Retina (tissue), 1 donor: ENCODE results near the gene ALX1.
"Not testable (repeated sequence)": the region's sequence is repeated elsewhere in the genome, so short reads cannot be mapped to it uniquely, and the experiment has no call there.

Experiments used
- DNase-seq: peaks from one replicate; pipeline ENCODE4 v3.0.0-alpha.2; 2016

The ALX1 gene

GRCh38 chr12:85301051-85301450 is 21.0 kb downstream of the ALX1 start:
- DNase-seq, result no peak

GRCh38 chr12:85308374-85308773 is 28.4 kb downstream of the ALX1 start:
- no peak for DNase-seq

GRCh38 chr12:85309125-85309566 is 29.1 kb downstream of the ALX1 start:
- DNase-seq, result no peak

GRCh38 chr12:85310025-85310424 is 30.0 kb downstream of the ALX1 start:
- DNase-seq, result no peak

DNA sequence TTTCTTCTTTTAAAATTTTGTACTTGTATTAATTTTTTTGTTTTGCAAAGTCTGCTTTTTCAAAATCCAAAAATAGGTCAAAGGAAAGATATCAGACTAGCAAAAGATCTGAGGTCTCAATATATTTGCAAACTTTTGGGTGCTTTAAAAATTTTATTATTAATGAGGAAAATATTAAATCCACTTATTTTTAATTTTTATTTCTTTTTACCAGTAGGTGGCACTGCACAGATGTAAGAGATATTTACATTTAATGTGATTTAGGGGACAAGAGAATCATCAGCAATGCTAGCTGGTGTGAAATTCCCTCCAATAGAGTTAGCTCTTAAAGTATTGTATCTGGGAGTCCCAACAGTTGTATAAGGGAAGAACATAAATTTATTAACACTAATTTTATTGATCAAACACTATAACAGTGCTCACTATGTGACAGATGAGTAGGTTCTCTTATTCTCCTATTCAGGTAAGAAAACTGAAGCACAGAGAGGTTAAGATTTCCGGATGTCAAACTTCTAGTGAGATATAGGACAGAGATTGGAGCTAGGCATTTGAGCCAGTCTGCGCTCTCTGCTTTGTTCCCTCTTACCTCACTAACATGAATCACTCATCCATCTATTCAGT is 30.5 kb downstream of the ALX1 start:
- no peak for DNase-seq

DNA sequence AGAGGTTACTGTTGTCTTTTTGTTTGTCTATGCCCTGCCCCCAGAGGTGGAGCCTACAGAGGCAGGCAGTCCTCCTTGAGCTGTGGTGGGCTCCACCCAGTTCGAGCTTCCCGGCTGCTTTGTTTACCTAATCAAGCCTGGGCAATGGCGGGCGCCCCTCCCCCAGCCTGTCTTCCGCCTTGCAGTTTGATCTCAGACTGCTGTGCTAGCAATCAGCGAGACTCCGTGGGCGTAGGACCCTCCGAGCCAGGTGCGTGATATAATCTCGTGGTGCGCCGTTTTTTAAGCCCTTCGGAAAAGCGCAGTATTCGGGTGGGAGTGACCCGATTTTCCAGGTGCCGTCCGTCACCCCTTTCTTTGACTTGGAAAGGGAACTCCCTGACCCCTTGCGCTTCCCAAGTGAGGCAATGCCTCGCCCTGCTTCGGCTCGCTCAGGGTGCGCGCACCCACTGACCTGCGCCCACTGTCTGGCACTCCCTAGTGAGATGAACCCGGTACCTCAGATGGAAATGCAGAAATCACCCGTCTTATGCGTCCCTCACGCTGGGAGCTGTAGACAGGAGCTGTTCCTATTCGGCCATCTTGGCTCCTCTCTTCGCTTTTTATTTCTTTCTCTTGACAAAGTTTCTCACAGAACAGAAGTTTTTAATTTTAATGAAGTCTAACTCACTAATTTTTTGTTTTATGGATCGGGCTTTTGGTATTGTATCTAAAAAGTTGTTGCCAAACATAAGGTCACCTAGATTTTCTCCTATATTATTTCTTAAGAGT is 38.0 kb downstream of the ALX1 start:
- not testable (repeated sequence) for DNase-seq

DNA sequence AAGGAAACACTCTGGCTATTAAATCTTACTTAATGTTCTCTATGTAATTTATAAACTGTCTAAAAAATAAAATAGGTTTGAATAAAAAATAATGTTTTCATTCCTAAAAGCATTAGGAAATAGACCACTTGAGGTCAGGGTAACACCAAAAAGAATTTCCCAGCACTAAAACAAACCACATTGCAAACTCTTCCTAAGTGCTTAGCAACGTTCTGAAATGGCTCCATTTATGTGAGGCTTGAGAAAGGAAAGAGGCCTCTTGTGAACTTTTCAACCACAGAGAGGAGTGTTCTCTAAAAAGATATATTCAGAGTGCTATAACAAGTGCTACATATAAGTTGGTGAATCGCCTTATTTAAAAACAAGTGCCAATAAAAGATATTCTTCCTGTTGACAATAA is 42.7 kb downstream of the ALX1 start:
- no peak for DNase-seq

- DNase-seq, result no peak
Measured at GRCh38 chr12:85325442-85325841, 45.4 kb downstream of the ALX1 start.

DNA sequence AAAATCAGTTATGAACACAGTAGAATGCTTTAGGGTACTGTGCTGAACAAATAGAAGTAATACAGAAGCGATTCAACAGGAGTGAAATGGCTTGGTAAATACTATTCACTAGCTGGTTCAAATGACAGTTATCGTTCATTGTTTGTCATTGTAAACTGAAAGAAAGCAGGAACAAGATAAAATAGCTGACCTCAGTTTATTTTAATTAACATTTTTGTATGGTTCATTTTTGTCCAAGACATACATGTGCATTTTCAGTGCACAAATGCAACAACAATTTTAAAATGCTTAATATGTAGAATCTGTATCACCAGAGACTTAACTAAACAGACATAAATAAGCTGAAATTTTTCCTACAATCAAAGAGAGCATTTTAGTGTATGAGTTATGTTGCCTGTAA is 49.9 kb downstream of the ALX1 start:
- DNase-seq, result no peak

DNA sequence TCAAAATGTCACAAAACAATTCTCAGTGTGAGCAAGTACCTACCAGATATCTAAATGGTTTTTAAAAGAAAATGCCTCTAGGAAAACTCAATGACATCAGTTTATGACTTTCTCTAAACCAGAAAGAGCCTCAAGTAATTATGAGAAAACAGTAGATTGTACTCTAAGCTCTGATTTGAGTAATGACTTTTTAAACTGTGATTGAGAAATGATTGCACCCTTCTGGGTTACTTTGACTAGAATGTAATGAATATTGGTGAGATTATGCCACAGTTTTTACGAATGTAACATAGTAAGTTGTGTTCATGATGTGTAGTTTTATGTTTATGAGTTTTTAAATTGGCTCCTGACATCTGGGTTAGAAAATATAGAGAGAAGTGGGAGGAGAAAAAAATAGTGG is 68.8 kb downstream of the ALX1 start:
- DNase-seq, result no peak

GRCh38 chr12:85350356-85350755 is 70.3 kb downstream of the ALX1 start:
- no peak for DNase-seq
